Measurements from ENCODE around the gene LBP.

- TF ChIP-seq MAX (IDR thresholded peaks at IDR 0.05; ENCODE audit: low read depth, low read length) (no peak), CTCF (IDR thresholded peaks at IDR 0.05; ENCODE audit: low read depth, low read length) (no peak), POLR2A (IDR thresholded peaks at IDR 0.05; ENCODE audit: extremely low read depth, insufficient read length) (no peak)
Measured at GRCh38 chr20:38307371-38308046, 38.8 kb upstream of the LBP start.
